ENCODE measurements around the gene CPSF4. TPM values are rescaled to one million over a fixed set of nuclear protein-coding genes. Genes with fewer than 3 reads are reported as not detected.

The CPSF4 gene
- total RNA-seq, 2 donors from 2014 or later, result 42.3 to 48.2 TPM

- DNase-seq (ENCODE audit: low spot score) (peak; percentile 83), ATAC-seq (ENCODE audit: insufficient number of reproducible peaks, low FRiP score, low read depth) (peak; percentile 92)
- H3K4me1 ChIP-seq (ENCODE audit: control insufficient read depth in 1 of 2, low read depth in 2 of 2), result peaks cover 26 to 30% of the 10 kb centered on the region in 2 donors
- H3K27ac ChIP-seq, result peak within 1 kb of the TSS; percentile 83 to 95
- peak within 1 kb of the TSS; percentile 77 for H3K4me3 ChIP-seq
- H3K36me3 ChIP-seq, result no peaks in the 10 kb centered on the region
- TF ChIP-seq, protein P1, sequence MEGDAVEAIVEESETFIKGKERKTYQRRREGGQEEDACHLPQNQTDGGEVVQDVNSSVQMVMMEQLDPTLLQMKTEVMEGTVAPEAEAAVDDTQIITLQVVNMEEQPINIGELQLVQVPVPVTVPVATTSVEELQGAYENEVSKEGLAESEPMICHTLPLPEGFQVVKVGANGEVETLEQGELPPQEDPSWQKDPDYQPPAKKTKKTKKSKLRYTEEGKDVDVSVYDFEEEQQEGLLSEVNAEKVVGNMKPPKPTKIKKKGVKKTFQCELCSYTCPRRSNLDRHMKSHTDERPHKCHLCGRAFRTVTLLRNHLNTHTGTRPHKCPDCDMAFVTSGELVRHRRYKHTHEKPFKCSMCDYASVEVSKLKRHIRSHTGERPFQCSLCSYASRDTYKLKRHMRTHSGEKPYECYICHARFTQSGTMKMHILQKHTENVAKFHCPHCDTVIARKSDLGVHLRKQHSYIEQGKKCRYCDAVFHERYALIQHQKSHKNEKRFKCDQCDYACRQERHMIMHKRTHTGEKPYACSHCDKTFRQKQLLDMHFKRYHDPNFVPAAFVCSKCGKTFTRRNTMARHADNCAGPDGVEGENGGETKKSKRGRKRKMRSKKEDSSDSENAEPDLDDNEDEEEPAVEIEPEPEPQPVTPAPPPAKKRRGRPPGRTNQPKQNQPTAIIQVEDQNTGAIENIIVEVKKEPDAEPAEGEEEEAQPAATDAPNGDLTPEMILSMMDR (IDR thresholded peaks at IDR 0.05), result no peak
- H3K9me3 ChIP-seq, result no peaks in the 10 kb centered on the region
- H3K27me3 ChIP-seq (replicated peaks; ENCODE audit: insufficient read depth), result no peaks in the 10 kb centered on the region
Observed at GRCh38 chr7:99504603-99505323, 66.0 kb downstream of the CPSF4 start, which contains the start of gene ZKSCAN5. ZKSCAN5 (plus strand) TSS chr7:99504662; CDS start chr7:99506045, 1,383 bp downstream.

DNA sequence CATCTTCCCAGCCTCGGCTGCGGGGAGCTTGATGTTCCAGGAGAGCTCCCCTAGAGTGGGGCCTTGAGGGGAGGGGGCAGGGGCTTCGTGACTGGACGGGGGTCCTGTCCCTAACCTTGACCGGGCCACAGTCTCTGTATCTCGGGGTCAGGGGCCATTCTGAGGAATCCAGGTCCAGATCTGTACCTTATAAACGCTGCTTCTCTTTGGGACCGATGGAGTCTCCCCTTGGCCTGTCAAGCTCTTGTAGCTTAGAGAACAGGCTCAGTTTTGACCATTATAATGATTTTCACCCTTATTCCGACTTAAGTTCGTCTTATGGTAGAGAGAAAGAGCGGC is 66.5 kb downstream of the CPSF4 start:
- Histone ChIP-seq H3K4me1 (ENCODE audit: control insufficient read depth in 1 of 2, low read depth in 2 of 2) (peaks cover 26 to 30% of the 10 kb centered on the region in 2 donors), H3K27ac (peak overlapping the region; percentile 83 to 95), H3K4me3 (peak overlapping the region; percentile 77), H3K27me3 (replicated peaks; ENCODE audit: insufficient read depth) (no peaks in the 10 kb centered on the region), H3K9me3 (no peaks in the 10 kb centered on the region), H3K36me3 (no peaks in the 10 kb centered on the region)
- no peak for ATAC-seq (ENCODE audit: insufficient number of reproducible peaks, low FRiP score, low read depth)
- no peak for DNase-seq (ENCODE audit: low spot score)
- TF ChIP-seq, protein P1 (IDR thresholded peaks at IDR 0.05), result no peak

Other genes starting within 250 kb of the CPSF4 start
- not detected for gene KPNA7, start 230.8 kb upstream of the CPSF4 start, total RNA-seq
- not detected for gene MYH16, start 166.1 kb upstream of the CPSF4 start, total RNA-seq
- 10 to 100 TPM; 76.3 to 99.5 TPM for gene ARPC1A, start 113.0 kb upstream of the CPSF4 start, total RNA-seq
- 100 to 1,000 TPM; 266 to 350 TPM for gene ARPC1B, start 64.2 kb upstream of the CPSF4 start, total RNA-seq
- 10 to 100 TPM; 65.0 to 87.5 TPM for gene PDAP1, start 30.3 kb upstream of the CPSF4 start, total RNA-seq
- 10 to 100 TPM; 52.3 to 78.1 TPM for gene BUD31, start 30.0 kb upstream of the CPSF4 start, total RNA-seq
- 10 to 100 TPM in 1 of 2 donors, 1 to 10 TPM in 1; 5.1 to 23.7 TPM for gene PTCD1, start 145 bp upstream of the CPSF4 start, total RNA-seq
- gene ATP5MF, start 27.2 kb downstream of the CPSF4 start, total RNA-seq, result 100 to 1,000 TPM; 137 to 776 TPM
- gene ZNF789, start 33.9 kb downstream of the CPSF4 start, total RNA-seq, result 10 to 100 TPM in 1 of 2 donors, 1 to 10 TPM in 1; 3.5 to 12.4 TPM
- gene ZNF394, start 61.3 kb downstream of the CPSF4 start, total RNA-seq, result 10 to 100 TPM; 28.4 to 54.9 TPM
- gene ZKSCAN5, start 65.7 kb downstream of the CPSF4 start, total RNA-seq, result 10 to 100 TPM in 1 of 2 donors, 1 to 10 TPM in 1; 5.1 to 10.2 TPM
- 1 to 10 TPM; 3.1 to 4.3 TPM for gene FAM200A, start 113.2 kb downstream of the CPSF4 start, total RNA-seq
- 100 to 1,000 TPM; 148 to 210 TPM for gene ZNF655, start 119.7 kb downstream of the CPSF4 start, total RNA-seq
- 1 to 10 TPM in 1 of 2 donors, not detected in 1; 2.2 TPM for gene TMEM225B, start 159.3 kb downstream of the CPSF4 start, total RNA-seq
- 10 to 100 TPM; 13.4 to 21.7 TPM for gene ZSCAN25, start 178.0 kb downstream of the CPSF4 start, total RNA-seq
- 1 to 10 TPM; 3.5 to 5.4 TPM for gene CYP3A5, start 241.1 kb downstream of the CPSF4 start, total RNA-seq